ENCODE results near the gene C1RL.

DNA sequence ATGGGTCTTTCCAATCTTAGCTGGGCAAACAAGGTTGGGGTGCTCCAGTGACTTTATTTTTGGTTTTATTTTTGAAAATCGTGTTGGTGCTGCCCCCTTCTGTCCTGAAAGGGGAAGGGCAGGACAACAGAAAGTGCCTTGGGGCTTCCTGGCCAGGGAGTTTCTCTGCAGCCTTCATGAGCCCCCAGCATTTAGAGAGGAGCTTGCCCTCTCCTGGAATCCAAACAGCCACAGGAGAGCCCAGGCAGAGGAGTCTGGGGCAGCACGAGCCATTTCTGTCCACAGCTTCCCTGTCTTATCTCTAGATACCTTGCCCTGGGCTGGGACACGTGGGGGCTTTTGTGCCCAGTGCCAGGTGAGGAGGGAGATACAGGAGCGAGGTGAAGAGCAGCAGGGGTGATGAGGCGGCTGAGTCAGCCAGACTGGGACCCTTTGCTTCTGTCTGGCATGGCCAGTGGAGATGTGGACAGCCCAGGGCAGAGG is 4.4 kb upstream of the C1RL start:
- TF ChIP-seq CTCF (conservative IDR thresholded peaks at IDR 0.05 in 1 of 2, IDR thresholded peaks at IDR 0.05 in 1 of 2; ENCODE audit: extremely low read depth in 1 of 2, insufficient read depth in 1 of 2, low read depth in 1 of 2, low read length in 2 of 2), result peak; percentile 75 to 79
- no peak for TF ChIP-seq EZH2 (IDR thresholded peaks at IDR 0.05; ENCODE audit: borderline replicate concordance, low read length)
